AG09309 (cell line): Measurements from ENCODE around the gene BABAM2.
"Not testable (repeated sequence)": the region's sequence is repeated elsewhere in the genome, so short reads cannot be mapped to it uniquely, and the experiment has no call there.

Experiments used
- DNase-seq: peaks from one replicate; pipeline ENCODE4 v3.0.0-alpha.2; 2010; ENCODE audit warnings: low read depth
- H3K4me3 ChIP-seq: 2 replicates; pipeline ENCODE4 v1.5.1; 2011; ENCODE audit warnings: mild to moderate bottlenecking, low read depth, low read length, moderate library complexity; ENCODE audit not compliant: control insufficient read depth
- CTCF ChIP-seq: IDR thresholded peaks from 2 replicates; pipeline ENCODE4 v1.5.1; 2011; ENCODE audit warnings: mild to moderate bottlenecking, low read depth, low read length, inconsistent platforms; ENCODE audit not compliant: insufficient read depth, control insufficient read depth; ENCODE audit errors: missing control alignments

The BABAM2 gene

GRCh38 chr2:28332696-28333095 lies 442.2 kb downstream of the BABAM2 start:
- DNase-seq: no peak
- no peak for TF ChIP-seq CTCF
- H3K4me3 ChIP-seq: no peak overlapping the region

GRCh38 chr2:28333606-28334526 lies 443.3 kb downstream of the BABAM2 start:
- TF ChIP-seq CTCF: no peak
- no peak for DNase-seq
- no peak overlapping the region for H3K4me3 ChIP-seq

DNA sequence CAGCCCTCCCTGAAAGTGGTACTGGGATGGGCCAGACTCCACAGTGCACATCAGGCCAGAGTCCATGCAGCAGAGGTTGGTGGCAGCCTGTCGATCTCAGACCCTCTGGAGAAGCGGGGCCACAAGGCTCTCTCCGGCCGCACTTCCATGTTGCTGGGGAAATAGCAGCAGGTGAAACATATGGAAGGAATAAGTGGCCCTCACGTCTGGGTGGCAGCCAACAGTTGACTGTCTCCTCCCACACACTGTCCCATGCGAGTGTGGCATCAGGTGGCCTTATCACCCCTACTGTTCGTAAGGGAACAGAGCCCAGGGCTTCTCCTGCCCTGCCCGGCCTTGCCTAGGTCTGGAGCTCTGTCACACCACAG lies 444.0 kb downstream of the BABAM2 start:
- H3K4me3 ChIP-seq: no peak overlapping the region
- TF ChIP-seq CTCF: no peak
- no peak for DNase-seq

- DNase-seq, H3K4me3 ChIP-seq: not testable (repeated sequence)
Observed at GRCh38 chr2:28335265-28335664, 444.7 kb downstream of the BABAM2 start.

GRCh38 chr2:28335666-28336065 lies 445.1 kb downstream of the BABAM2 start:
- no peak for DNase-seq
- no peak overlapping the region for H3K4me3 ChIP-seq
- no peak for TF ChIP-seq CTCF

- DNase-seq: no peak
- no peak overlapping the region for H3K4me3 ChIP-seq
Observed at GRCh38 chr2:28336264-28336980, 445.9 kb downstream of the BABAM2 start.

More at GRCh38 chr2:28336264-28336980, 445.9 kb downstream of the BABAM2 start:
- no peak for TF ChIP-seq CTCF
